A673 (cell line): ENCODE results near the gene RBMS1.

Experiments
- CTCF ChIP-seq: fragments of 300-800, 200-600 bp; sonication (generic); conservative IDR thresholded peaks from 2 replicates; pipeline ENCODE4 v1.5.1; 2017; ENCODE audit warnings: low read depth, mild to moderate bottlenecking, antibody characterized with exemption, low read length, moderate library complexity, mixed read lengths
- EZH2 ChIP-seq: fragments of 200-600 bp; sonication (generic); IDR thresholded peaks from 2 replicates; pipeline ENCODE4 v1.6.1; 2017; ENCODE audit warnings: borderline replicate concordance, low read depth, mild to moderate bottlenecking, mixed read lengths, antibody characterized with exemption, low read length; ENCODE audit not compliant: poor library complexity, severe bottlenecking

GRCh38 chr2:160294889-160295288 lies 198.7 kb downstream of the RBMS1 start:
- TF ChIP-seq CTCF: no peak
- TF ChIP-seq EZH2: no peak
